ENCODE measurements around the gene VAV2.

VAV2 gene

DNA sequence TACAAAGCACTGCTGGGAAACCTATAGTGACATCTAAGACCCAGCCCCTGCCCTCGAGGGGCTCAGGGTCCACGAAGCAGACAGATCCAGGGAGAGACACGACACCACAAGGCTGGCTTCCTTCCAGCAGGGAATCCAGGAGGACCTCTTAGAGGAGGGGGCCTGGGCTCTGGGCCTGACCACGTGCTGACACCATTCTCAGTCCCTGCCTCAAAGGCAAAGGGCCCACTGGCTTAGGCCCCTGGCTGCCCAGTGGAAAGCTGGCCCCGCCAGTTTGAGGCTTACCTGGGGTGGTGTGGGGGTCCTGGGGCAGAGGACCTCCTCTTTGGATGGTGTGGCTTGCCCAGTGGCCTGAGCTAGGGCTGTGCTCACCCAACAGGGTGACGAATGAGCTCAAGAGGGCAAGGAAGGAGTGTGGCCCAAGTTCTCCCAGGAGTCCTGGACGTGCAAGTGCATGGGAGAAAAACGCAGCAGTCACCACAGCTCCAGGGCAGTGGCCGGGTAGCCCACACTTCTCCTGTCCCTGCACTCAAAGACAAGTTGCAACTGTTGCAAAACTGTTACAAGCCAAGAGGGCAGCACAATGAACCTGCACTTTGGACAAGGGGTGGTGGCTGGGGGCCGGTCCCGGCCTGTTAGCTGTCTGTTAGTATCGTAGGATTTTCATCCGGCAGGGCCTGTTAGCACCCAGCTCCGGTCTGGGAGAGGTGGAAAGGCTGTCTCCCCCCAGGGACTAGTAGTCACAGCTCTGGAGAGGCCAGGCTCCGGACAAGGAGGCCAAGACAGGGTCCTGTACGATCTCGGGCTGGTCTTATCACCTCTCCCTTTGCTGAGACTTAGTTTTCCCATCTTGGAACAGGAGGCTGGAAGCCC, 252.5 kb downstream of the VAV2 start:
- no peak for ATAC-seq
- TF ChIP-seq ZFP30 (CRISPR knock-in tag; IDR thresholded peaks at IDR 0.05) (no peak), GLIS3 (CRISPR knock-in tag; IDR thresholded peaks at IDR 0.05) (no peak), TCF4 (CRISPR knock-in tag; IDR thresholded peaks at IDR 0.05; ENCODE audit: borderline replicate concordance) (no peak), RARB (CRISPR knock-in tag; IDR thresholded peaks at IDR 0.05) (no peak), SNAI2 (CRISPR knock-in tag; IDR thresholded peaks at IDR 0.05) (no peak), ZC3H10 (CRISPR knock-in tag; IDR thresholded peaks at IDR 0.05) (no peak)
- TF ChIP-seq, protein P1, sequence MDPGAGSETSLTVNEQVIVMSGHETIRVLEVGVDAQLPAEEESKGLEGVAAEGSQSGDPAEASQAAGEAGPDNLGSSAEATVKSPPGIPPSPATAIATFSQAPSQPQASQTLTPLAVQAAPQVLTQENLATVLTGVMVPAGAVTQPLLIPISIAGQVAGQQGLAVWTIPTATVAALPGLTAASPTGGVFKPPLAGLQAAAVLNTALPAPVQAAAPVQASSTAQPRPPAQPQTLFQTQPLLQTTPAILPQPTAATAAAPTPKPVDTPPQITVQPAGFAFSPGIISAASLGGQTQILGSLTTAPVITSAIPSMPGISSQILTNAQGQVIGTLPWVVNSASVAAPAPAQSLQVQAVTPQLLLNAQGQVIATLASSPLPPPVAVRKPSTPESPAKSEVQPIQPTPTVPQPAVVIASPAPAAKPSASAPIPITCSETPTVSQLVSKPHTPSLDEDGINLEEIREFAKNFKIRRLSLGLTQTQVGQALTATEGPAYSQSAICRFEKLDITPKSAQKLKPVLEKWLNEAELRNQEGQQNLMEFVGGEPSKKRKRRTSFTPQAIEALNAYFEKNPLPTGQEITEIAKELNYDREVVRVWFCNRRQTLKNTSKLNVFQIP (CRISPR knock-in tag; IDR thresholded peaks at IDR 0.05; ENCODE audit: borderline replicate concordance, low read depth): no peak

- no peak for TF ChIP-seq ISL1 (CRISPR knock-in tag; IDR thresholded peaks at IDR 0.05)
- no peak for TF ChIP-seq BACH2 (CRISPR knock-in tag; IDR thresholded peaks at IDR 0.05; ENCODE audit: borderline replicate concordance)
- TF ChIP-seq ZNF70 (CRISPR knock-in tag; IDR thresholded peaks at IDR 0.05): no peak
- TF ChIP-seq ZNF565 (CRISPR knock-in tag; conservative IDR thresholded peaks at IDR 0.05; ENCODE audit: low read depth): no peak
- TF ChIP-seq ZFP3 (CRISPR knock-in tag; IDR thresholded peaks at IDR 0.05): no peak
- TF ChIP-seq OSR1 (CRISPR knock-in tag; IDR thresholded peaks at IDR 0.05): no peak
- ATAC-seq: no peak
These were observed 253.4 kb downstream of the VAV2 start for GRCh38 chr9:133738640-133739225.

DNA sequence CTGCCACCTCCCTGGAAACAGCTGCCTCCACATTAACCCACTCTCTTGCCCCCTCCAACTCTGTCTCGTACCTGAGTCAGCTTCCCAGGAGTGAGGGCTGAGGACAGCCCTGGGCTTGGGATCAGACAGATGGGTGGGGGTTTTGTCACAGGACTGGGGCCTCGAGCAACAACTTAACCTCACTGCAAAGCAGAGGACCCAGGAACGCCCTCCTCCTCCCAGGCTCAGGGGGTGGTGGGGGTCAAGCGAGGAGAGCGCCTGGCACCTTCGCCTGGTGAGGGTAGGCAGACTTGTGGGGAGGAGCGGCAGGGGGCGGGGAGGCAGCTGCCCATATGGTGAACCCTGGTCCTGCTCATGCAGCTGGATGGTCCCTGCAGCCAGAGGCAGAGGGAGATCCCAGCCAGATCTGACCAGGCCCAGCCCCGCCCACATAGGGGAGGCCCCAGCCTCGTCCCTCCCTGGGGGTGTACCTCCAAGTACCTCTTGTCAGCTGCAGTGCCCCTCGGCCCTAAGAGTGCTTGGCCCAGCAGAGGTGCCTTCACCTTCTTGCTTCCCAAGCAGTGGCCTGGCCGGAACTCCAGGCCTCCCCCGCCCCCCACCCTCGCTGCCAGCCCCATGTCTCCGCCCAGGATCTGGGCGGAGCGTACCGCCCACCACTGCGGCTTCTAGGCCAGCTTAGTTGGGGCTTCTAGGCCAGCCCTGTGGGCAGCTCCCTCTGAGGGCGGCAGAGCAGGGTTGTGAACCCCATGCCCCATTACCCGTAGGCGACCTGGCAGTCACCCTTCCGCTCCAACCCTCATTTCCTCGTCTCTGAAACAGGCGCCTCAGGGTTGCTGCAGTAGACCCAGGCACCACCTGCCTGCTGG, 254.1 kb downstream of the VAV2 start, which contains the start of gene SARDH:
Gene SARDH (minus strand): TSS at position 579 of the 866 bp plus-strand sequence. CDS start 4,179 bp downstream, outside the sequence.
- TF ChIP-seq TSHZ2 (CRISPR knock-in tag; IDR thresholded peaks at IDR 0.05): no peak
- ATAC-seq: peak; percentile 92

GRCh38 chr9:133737071-133737773, 254.9 kb downstream of the VAV2 start:
- ATAC-seq: no peak
- no peak for TF ChIP-seq RARB (CRISPR knock-in tag; IDR thresholded peaks at IDR 0.05)
- no peak for TF ChIP-seq ZNF8 (CRISPR knock-in tag; IDR thresholded peaks at IDR 0.05)
- no peak for TF ChIP-seq ZFP3 (CRISPR knock-in tag; IDR thresholded peaks at IDR 0.05)
- no peak for TF ChIP-seq OSR1 (CRISPR knock-in tag; IDR thresholded peaks at IDR 0.05)
- no peak for TF ChIP-seq TOX (CRISPR knock-in tag; IDR thresholded peaks at IDR 0.05; ENCODE audit: borderline replicate concordance)
- TF ChIP-seq GLIS3 (CRISPR knock-in tag; IDR thresholded peaks at IDR 0.05): no peak
- TF ChIP-seq ESRRG (CRISPR knock-in tag; IDR thresholded peaks at IDR 0.05): no peak
- no peak for TF ChIP-seq TCF4 (CRISPR knock-in tag; IDR thresholded peaks at IDR 0.05; ENCODE audit: borderline replicate concordance)
- no peak for TF ChIP-seq SNAI2 (CRISPR knock-in tag; IDR thresholded peaks at IDR 0.05)
- TF ChIP-seq CSRNP3 (CRISPR knock-in tag; IDR thresholded peaks at IDR 0.05): no peak
- TF ChIP-seq CSDC2 (CRISPR knock-in tag; IDR thresholded peaks at IDR 0.05): no peak
- TF ChIP-seq ZNF70 (CRISPR knock-in tag; IDR thresholded peaks at IDR 0.05): no peak
- TF ChIP-seq, protein P1 (CRISPR knock-in tag; IDR thresholded peaks at IDR 0.05; ENCODE audit: borderline replicate concordance, low read depth): no peak
- no peak for TF ChIP-seq ISL1 (CRISPR knock-in tag; IDR thresholded peaks at IDR 0.05)
- TF ChIP-seq PATZ1 (CRISPR knock-in tag; IDR thresholded peaks at IDR 0.05; ENCODE audit: borderline replicate concordance): no peak
- no peak for TF ChIP-seq ARNTL (CRISPR knock-in tag; IDR thresholded peaks at IDR 0.05; ENCODE audit: borderline replicate concordance, low read depth)
- no peak for TF ChIP-seq ZFP30 (CRISPR knock-in tag; IDR thresholded peaks at IDR 0.05)
